GM18508 (cell line): ENCODE measurements around the gene LTBP1.

Experiments used
- ATAC-seq: cut with Tn5 transposase; IDR thresholded peaks from one replicate; pipeline ENCODE4 v1.9.1; 2021; ENCODE audit warnings: moderate number of reproducible peaks; ENCODE audit not compliant: insufficient read depth, unreplicated experiment

The LTBP1 gene

DNA sequence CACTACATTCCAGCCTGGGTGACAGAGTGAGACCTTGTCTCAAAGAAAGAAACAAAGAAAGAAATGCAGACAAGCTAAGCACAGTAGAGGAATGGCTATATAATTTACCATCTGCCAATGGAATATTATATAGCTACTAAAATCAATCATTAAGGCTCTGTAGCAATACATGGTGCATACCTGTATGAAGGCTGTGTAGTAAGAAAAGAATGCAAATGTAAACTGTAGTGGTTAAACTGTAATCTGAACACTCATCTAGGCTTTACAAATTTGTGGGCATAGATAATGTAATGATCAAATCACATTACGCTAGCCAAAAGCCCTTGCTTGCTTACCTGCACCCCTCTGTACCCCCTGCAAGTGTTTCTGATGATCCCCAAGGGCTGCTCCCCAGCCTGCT lies 230.9 kb downstream of the LTBP1 start:
- ATAC-seq: no peak

DNA sequence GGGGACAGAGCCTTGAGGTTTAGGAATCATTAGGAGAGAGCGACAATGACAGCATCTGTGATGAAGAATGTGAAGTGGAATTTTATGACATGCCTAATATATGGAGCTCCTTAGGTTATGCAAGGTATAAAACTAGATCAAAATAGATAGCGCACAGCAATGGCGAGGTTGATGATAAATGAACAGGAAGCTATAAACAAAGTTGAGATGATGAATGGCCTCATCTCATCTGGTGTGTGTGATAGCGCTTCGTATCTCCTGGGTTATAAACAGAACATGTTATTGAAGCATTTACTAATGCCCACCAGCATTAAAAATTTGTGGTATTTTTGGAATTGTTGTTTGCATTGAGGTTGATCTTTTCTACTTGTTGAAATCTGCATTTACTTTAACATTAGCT lies 231.5 kb downstream of the LTBP1 start:
- no peak for ATAC-seq

DNA sequence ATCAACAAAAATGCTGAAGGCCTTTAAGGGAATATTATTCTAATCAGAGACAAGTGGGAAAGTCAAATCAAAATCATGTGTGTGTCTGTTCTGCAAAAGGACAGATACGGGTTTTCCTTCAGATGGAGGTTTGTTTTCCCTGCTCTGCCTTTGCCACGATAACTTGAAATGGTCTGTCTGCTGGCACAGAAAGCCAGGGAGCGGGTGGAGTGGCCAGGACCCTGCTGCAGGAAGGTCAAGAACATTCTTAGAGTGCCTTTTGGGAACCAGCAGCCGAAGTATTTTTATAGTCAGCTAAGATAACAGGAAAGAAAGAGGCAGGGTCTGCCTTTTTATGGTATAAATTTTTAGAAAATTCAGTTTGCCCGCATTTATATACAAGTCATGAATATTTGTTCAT lies 234.2 kb downstream of the LTBP1 start:
- no peak for ATAC-seq

DNA sequence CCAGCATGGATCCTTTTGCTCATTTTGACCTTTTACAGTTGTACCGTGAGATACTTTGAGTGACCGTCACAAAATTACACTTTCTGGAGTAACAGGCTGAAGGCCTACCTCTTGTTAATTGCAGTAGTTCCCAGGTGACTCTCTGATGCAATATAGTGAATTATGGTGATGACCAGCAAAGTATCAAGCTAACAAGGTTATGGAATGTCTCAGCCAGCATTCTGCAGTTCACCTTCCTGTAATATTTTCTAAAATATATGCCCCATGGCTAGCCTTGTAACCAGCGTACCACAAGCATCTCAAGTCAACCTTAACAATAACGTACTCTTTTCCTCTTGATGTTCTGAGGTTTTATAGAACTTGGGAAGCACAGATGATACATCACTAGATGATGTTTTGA lies 234.7 kb downstream of the LTBP1 start:
- ATAC-seq: no peak

DNA sequence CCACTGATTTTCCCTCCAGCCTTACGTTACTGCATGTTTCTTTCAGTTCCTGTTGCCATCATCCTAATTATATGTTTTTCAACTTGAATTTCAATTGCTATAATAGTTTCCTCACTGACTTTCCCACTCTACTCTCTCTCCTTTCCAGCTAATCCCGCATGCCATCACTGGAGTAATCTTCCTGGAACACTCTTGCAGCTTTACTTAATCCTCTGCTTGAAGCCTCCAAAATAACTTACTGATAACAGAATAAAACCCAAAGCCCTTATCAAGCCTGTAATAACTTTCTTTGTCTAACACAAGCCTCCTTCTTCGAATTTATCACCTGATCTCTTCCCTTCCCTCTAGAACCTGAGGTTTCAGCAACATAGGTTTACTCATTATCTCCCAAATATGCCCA lies 237.3 kb downstream of the LTBP1 start:
- no peak for ATAC-seq

DNA sequence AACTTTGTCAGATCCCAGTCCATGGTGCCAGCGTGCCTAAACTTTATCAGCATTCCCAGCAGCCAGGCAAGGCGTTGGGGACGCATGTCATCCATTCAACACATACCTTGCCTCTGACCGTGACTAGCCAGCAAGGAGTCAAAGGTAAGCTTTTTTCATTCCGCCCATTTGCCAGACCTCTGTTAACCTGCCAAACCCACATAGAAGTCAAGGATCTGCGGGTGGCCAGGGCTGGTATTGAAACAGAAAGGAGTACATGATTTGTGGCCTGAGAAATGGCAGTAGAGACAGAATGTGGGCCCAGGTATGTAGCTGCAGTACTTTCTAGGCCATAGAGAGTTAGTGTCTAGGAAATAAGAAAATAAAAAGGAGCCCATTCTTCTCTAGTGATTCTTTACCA lies 240.2 kb downstream of the LTBP1 start:
- no peak for ATAC-seq

DNA sequence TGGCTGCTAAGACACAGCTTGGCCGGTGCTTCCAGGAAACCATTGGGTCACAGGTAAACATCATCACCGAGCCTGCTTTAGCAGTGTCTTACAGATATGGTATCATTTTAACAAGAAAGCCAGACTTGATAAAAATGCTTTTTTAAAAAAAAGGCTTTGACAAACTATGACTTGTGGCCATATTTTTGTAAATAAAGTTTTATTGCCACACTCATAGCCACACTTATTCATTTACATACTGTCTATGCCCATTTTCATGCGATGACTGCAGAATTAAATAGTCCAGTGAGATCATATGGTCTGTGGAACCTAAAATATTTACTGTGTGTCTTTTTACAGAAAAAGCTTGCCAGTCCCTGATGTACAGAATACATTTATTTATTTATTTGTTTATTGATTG lies 242.0 kb downstream of the LTBP1 start:
- no peak for ATAC-seq

DNA sequence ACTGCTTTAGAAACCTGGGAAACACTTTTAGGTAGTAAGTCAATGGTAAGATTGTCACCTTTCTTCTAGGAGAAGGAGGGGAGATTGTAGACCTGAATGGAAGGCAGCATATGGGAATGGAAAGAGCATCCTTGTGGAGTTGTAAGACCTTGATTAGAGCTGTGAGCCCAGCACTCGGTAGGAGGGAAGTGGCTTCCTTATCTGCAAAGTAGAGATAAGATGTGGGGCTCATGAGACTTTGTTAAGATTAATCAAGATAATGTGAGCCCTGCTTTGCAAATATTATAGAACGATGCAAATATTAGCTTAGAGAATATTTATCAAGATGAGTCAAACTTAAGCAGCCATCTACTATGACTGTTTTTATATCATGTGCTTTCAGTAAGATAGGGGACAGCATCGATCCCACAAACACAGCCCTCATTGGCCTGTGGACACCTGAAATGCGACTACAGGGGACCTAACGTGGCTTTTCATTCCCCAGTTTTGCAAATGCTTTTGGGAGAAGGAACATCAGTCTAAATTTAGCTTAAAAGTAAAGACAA lies 243.7 kb downstream of the LTBP1 start:
- no peak for ATAC-seq

DNA sequence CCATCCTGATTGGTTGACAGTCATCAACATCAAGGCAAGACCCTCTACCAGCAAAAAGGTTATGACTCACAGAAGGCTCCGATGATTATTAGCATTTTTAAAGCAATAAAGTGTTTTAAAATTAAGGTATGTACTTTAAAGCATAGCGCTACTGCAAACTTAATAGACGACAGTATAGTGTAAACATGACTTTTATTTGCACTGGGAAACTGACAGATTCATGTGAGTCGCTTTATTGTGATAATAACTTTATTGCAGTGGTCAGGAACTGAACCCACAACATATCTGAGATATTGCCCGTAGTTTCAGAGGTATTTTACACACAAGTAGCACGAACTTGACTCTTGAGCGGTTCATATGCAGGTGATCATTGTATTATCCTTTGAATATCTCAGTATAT lies 249.1 kb downstream of the LTBP1 start:
- no peak for ATAC-seq

DNA sequence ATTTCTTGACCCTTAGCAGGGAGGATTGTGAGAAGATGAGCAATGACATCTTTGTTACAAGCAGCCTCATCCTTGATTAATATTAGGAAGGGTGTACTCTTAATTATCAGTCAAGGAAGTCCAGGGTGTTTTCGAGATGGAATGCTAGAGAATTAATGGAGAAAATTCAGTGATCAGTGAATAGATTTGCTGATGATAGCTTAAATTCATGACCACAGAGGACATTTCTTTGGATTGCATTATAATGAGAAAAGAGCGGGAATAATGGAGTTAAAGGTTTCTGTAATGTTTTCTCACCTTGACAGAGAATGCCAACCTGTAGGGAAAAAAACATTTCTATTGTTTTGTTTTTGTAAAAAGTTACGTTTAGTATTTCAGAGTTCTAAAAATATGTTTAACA lies 249.9 kb downstream of the LTBP1 start:
- ATAC-seq: no peak

DNA sequence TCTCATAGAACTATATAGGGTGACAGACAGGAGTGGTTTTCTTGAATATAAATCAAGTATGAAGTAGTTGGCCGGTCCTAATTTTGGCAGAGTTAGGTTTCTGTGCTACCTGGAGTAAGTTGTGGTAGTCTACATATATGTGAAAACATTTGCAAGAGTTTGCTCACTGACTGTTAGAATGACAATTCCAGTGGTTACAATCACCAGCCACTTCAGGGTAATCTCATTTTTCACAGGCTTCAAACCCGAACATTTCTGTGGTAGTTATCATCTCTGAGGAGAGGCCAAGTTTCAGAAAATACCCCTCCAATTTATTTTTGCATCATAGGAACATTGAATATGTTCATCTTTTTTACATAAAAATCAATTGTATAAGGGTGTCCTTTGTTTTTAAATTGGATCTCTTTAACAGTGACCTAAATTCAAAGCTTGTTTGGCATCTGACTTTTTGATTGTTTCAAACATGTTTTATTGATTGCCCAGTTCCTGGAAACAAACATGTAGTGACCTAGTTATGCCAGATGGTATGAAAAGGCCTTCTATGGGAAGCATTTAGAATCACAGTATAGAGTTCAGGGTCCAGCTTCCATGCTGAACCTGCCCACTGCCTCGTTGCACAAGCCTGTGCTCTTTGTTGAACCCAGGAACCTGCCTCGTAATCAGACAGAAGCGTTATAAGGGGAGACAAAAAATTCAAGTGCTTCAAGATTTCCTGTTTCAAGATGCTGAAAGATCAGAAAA lies 250.6 kb downstream of the LTBP1 start:
- ATAC-seq: no peak

DNA sequence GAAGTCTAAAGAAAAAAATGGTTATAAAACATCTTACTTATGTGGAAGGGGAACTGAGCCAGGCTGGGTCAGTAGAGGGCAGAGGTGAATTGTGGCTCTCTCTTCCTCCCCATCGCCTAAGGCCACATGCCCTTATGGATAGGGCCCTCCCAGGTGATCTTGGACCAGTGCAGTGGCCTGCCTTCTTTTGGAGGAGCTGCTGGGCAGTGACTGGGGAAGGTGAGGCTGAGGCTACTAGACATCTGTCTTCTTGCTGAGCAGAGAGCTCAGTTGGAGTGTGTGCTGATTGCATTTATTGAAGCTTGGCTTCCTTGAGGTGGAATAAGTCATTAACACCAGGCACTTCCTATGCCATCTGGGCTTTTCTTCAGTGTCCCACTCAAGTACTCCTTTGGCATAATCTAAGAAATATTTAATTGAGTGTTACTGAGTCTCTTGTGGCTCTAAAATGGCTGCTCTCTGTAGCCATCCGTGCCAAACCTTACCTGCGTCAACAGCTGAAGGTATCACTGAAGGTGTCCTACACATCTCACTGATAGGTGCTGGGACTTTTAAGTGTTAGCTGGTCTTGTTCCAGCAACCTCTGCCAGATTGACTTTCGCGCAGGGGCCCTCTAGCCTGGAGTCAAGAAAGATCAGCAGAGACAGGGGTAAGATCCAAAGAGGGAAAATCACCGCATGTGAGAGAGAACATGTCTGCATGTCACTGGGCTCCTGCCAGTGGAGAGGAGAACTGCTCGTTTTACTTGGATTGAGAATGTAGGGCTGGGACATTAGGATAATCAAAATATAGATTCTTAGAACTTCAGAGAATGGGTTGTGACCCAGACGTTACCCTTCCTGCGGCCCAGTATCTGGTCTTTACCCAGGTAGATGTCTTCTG lies 256.1 kb downstream of the LTBP1 start:
- no peak for ATAC-seq

DNA sequence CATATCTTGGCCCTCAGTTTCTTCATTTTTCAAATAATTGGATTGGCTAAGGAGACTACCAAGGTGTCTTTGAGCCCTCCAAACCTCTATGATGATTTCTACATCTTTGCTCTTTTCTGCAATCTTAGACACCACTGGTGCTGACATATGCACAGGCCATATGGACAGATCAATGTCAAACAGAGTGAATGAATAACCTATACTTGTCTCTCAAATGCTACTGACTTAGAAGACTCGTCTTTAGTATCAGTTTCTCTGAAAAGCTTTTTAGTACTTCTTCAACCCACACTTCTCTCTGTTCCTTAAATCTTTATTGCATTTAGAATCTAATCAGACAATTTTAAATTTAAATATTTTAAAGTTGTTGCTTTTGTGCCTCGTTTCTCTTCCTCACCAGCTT lies 258.2 kb downstream of the LTBP1 start:
- ATAC-seq: peak; percentile 55

DNA sequence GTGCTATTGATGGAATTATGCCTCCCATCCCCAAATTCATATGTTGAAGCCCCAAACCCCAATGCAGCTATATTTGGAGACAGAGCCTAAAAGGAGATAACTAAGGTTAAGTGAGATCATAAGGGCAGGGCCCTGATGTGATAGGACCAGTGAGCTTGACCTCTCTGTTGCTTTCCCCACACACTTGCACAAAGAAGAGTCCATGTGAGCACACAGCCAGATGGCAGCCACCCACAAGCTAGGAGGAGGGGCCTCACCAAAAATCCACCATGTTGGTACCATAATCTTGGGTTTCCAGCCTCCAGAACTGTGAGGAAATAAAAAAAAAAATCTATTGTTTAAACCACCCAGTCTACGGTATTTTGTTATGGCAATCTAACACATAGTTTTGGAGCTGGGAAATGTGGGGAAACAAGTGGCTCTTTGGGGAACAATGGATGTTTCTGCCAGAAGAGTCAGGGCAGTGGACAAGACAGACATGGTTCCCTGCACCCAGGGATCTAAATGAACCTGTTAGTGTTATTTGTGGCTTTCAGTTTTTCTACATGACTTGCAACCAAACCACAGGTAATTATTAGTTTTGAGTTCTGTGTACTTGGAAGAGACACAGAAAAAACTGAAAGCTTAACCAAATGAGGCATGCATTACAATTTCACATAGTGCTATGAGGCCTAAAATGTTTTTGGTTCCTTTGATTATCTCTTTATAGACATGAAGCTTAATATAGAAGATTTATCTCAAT lies 259.1 kb downstream of the LTBP1 start:
- peak; percentile 83 for ATAC-seq

DNA sequence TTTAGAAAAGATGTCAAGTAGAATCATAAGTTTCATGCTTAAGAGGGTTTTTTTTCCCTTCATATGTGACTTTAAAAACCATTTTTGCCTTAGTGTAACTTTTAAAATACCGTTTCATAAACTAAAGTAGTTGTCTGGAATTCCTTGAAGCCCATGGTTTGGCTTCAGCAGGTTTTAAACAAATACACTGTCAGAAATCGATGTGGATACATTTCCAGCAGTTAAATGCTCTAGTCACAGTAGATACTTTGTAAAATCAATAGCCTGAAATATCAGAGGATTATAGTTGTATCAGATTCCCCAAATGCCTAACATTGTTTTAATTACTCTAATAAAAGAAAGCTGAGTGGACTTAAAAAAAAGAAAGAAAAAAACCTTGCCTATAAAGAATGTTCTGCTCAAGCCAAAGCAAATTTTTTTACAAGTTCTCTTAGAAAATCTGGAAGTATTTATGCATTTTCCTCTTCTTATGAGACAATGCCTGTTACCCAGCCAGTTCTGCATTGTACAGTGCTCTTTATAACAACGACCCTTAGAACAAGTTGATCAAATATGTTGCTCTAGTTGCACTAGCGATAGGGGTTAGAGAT lies 260.5 kb downstream of the LTBP1 start:
- no peak for ATAC-seq

DNA sequence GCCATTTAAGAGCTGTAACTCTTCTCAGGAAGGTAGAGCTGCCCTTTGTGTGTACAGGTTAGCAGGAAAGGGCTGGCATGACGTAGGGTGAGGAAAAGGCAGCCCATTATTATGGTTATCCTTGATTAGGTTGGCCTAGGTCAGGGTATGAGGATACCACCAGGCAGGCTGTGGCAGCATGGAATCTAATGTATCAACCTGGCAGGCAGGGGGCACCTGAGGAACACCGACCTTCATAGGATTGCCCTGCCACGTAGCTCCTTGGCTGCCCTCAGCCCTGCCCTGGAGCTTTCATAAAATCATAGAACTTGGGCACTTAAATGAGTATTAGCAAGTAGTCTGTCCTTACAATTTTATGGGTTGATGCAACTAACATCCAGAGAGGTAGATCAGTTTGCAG lies 261.6 kb downstream of the LTBP1 start:
- ATAC-seq: no peak

DNA sequence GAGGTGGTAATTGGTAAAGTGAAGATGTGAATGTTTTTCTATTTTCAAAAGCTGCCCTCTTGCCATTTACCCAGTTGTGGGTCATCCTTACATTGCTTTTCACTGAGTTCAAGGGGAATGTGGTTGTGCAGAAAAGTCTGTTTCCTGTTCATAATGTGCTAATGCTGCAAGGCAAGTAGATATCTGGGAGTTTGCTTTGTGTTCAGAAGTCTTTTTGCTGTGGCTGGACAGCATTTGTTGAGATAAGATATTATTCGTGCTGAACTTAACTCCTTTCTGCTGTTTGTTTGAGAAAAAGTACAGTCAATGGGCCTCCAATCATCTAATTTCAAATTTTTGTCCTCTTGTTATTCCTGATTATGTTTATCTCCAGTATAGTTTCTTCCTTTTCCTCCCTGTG lies 263.2 kb downstream of the LTBP1 start:
- no peak for ATAC-seq

DNA sequence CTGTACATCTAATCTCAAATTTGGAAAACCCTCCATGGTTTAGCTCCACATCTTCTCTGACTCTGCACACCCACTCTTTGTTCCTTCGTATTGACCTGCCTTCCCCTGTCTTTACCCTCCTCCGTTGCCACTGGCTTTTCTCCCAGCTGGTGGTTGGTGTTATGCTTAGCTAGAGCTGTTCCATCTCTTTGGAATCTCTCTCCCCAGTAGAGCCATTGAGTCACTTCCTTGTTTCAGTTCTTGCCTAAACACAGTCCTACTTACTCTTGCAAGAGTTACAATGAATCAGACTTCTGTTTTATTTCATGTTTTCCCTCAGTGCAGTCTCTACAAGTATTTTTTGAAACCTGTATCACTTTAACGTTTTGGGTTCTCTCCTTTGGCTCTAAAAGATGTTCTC lies 263.9 kb downstream of the LTBP1 start:
- no peak for ATAC-seq

DNA sequence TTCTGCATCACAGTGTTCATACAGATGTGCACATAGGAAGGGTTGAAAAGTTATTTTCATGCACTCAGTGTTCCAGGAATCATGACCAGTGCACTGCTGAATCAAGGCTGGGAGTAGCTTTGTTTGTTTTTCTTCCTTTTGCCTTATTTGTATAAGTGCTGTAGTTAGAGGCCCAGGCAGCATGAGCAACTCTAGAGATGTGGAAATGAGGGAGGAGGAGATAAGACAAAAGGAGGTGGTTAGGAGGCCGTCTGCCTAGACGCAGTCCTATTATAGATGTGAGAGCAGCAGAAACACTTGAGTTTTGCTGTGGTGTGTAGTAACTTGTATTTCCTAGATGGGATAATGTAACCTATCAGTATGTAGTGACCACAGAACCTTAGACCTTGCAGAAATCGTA lies 265.4 kb downstream of the LTBP1 start:
- ATAC-seq: no peak

DNA sequence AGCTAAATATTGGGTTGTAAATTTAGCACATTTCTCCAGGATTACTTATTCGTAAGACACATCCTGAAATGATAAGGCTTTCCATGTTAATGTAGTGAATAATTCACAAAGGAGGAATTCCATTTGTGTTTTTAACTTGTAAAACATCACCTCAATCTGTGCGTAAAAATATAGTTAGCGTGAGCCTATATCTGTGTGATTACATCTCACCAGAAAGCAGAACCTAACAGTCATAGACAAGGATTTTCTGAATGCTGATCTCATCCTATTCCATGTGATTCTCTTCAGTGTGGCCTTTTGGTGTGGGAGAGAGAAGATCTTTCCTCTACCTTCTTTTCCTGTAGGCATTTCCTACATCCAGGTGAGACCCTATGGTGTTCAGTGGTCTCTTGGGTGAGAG lies 266.5 kb downstream of the LTBP1 start:
- ATAC-seq: no peak
